T follicular helper cell (primary cell): ENCODE results near the gene IMPDH2.

Source experiments
- DNase-seq: peaks from one replicate; pipeline ENCODE4 v3.0.0-alpha.2; 2020; ENCODE audit warnings: low read depth
- total RNA-seq, 2 experiments: gene quantifications; one replicate each; lab custom pipeline; 2026; lab: John Stamatoyannopoulos, UW

The IMPDH2 gene
- 5.7 to 9.3 reads per million in 2 experiments for total RNA-seq

GRCh38 chr3:49028673-49029562 is at the start of gene IMPDH2:
Gene IMPDH2 (minus strand): TSS chr3:49029398. CDS start chr3:49029350, 48 bp downstream.
- DNase-seq, result peak; percentile 89

GRCh38 chr3:49076646-49077045 is 47.4 kb upstream of the IMPDH2 start:
- DNase-seq, result no peak

GRCh38 chr3:49076116-49076515 is 46.9 kb upstream of the IMPDH2 start:
- no peak for DNase-seq

- DNase-seq, result no peak
These were observed 28.8 kb upstream of the IMPDH2 start for GRCh38 chr3:49058011-49058410.

GRCh38 chr3:49057268-49057667 is 28.1 kb upstream of the IMPDH2 start:
- no peak for DNase-seq

- no peak for DNase-seq
These were observed 25.2 kb upstream of the IMPDH2 start for GRCh38 chr3:49054344-49054862.

GRCh38 chr3:49053543-49053942 is 24.3 kb upstream of the IMPDH2 start:
- no peak for DNase-seq

GRCh38 chr3:49035281-49035680 is 6.1 kb upstream of the IMPDH2 start:
- no peak for DNase-seq

- no peak for DNase-seq
These were observed 5.5 kb upstream of the IMPDH2 start for GRCh38 chr3:49034650-49035049.

GRCh38 chr3:49032646-49033304 is 3.6 kb upstream of the IMPDH2 start:
- DNase-seq, result no peak

GRCh38 chr3:49030321-49030720 is 1.1 kb upstream of the IMPDH2 start:
- no peak for DNase-seq

- DNase-seq, result no peak
These were observed 326 bp upstream of the IMPDH2 start for GRCh38 chr3:49029563-49029884.

GRCh38 chr3:49028298-49028672 is 913 bp downstream of the IMPDH2 start:
- DNase-seq, result no peak

GRCh38 chr3:49027634-49028033 is 1.6 kb downstream of the IMPDH2 start:
- no peak for DNase-seq

- DNase-seq, result no peak
These were observed 2.7 kb downstream of the IMPDH2 start for GRCh38 chr3:49026536-49026935.

GRCh38 chr3:49025793-49026520 is 3.2 kb downstream of the IMPDH2 start:
- DNase-seq, result no peak

GRCh38 chr3:49025005-49025792 is 4.0 kb downstream of the IMPDH2 start:
- DNase-seq, result no peak

- DNase-seq, result no peak
These were observed 4.7 kb downstream of the IMPDH2 start for GRCh38 chr3:49024449-49024848.

- DNase-seq, result no peak
These were observed 5.4 kb downstream of the IMPDH2 start for GRCh38 chr3:49023775-49024174.

GRCh38 chr3:49022688-49023171 is 6.5 kb downstream of the IMPDH2 start:
- DNase-seq, result no peak
